ENCODE results near the gene IL22RA2. TPM values are rescaled to one million over a fixed set of nuclear protein-coding genes. Genes with fewer than 3 reads are reported as not detected.

Gene IL22RA2
- total and polyA plus RNA-seq, 9 of the 15 experiments (the other 6 are each of a cell fraction or from before 2014, with no cell fraction given) = 0.03 TPM; not detected in 8

- ChIA-PET CTCF (ENCODE audit: low intra/inter-chr PET ratio) (no interaction called here), POLR2A (no interaction called here)
- in situ Hi-C loops (cut with MboI) (no loop called here), intact Hi-C loops (cut with micrococcal nuclease) (no loop called here)
- no peaks in the 10 kb centered on the region for H3K27me3 ChIP-seq (ENCODE audit: control insufficient read depth in 2 of 2, insufficient read depth in 2 of 2, low read length in 2 of 2)
- no peaks in the 10 kb centered on the region for H3K9me1 ChIP-seq (ENCODE audit: control insufficient read depth, insufficient read depth, low read length)
- no peaks in the 10 kb centered on the region for H4K20me1 ChIP-seq (replicated peaks; ENCODE audit: control insufficient read depth, insufficient read depth, low read length)
- H2AFZ ChIP-seq (ENCODE audit: low read depth, low read length) = no peak overlapping the region
- no peak overlapping the region for H3K9ac ChIP-seq (ENCODE audit: insufficient read depth in 1 of 2, low read depth in 2 of 2, low read length in 2 of 2)
- H3K4me1 ChIP-seq (replicated peaks in 1 of 2; ENCODE audit: control insufficient read depth in 2 of 2, insufficient read depth in 2 of 2, low read length in 2 of 2) = no peaks in the 10 kb centered on the region
- no peaks in the 10 kb centered on the region for H3K36me3 ChIP-seq (ENCODE audit: control insufficient read depth, insufficient read depth, low read length)
- ATAC-seq (no peak), DNase-seq (ENCODE audit: extremely low read depth in 1 of 4, low spot score in 3 of 4) (no peak), FAIRE-seq (no peak)
- H3K4me2 ChIP-seq (ENCODE audit: insufficient read depth, low read length) = no peak overlapping the region
- H3K9me3 ChIP-seq (replicated peaks; ENCODE audit: control insufficient read depth, insufficient read depth, low read depth, low read length) = peaks cover 6% of the 10 kb centered on the region; the same call in 1 of the 2 replicates
- TF ChIP-seq ZNF280B (CRISPR knock-in tag; IDR thresholded peaks at IDR 0.05) (0 out of 2 replicates have a peak, but pooled peaks have one; percentile 48), HLTF (IDR thresholded peaks at IDR 0.05) (0 out of 2 replicates have a peak, but pooled peaks have one; percentile 49), CBX3 (IDR thresholded peaks at IDR 0.05; ENCODE audit: borderline replicate concordance in 1 of 2, low read length in 2 of 2) (0 out of 3 replicates have a peak, but pooled peaks of 1 of the 2 experiments have one; percentile 36), MCM5 (IDR thresholded peaks at IDR 0.05; ENCODE audit: low read depth) (no peak), ARID1B (IDR thresholded peaks at IDR 0.05) (no peak), TRIM28 (IDR thresholded peaks at IDR 0.05) (peak; percentile 95), ZNF232 (CRISPR knock-in tag; IDR thresholded peaks at IDR 0.05) (no peak)
- H3K27ac ChIP-seq (ENCODE audit: extremely low read depth, low read depth, low read length) = no peak overlapping the region
- no peak overlapping the region for H3K4me3 ChIP-seq
- BruUV-seq (replicated peaks) = no TSS peak
- no peaks in the 10 kb centered on the region for H3K79me2 ChIP-seq (ENCODE audit: control insufficient read depth, insufficient read depth, low read length)
Measured at GRCh38 chr6:137182654-137183073, 9.2 kb upstream of the IL22RA2 start.

Data from K562 (cell line).